ENCODE measurements around the gene SEPTIN8.

GRCh38 chr5:132821791-132822190, 44.8 kb upstream of the SEPTIN8 start:
- no peak for TF ChIP-seq CTCF (IDR thresholded peaks at IDR 0.05)
- TF ChIP-seq EZH2 (IDR thresholded peaks at IDR 0.05; ENCODE audit: borderline replicate concordance, insufficient read depth, low read depth, low read length, poor library complexity, severe bottlenecking): no peak
